GM19395 (cell line): Measurements from ENCODE around the gene ATAD2B.

Experiments
- ATAC-seq: cut with Tn5 transposase; IDR thresholded peaks from one replicate; pipeline ENCODE4 v1.9.1; 2021; ENCODE audit warnings: mild to moderate bottlenecking, moderate library complexity; ENCODE audit not compliant: unreplicated experiment

Gene ATAD2B

GRCh38 chr2:23915327-23915726 lies 11.6 kb downstream of the ATAD2B start:
- no peak for ATAC-seq

GRCh38 chr2:23912054-23912453 lies 14.9 kb downstream of the ATAD2B start:
- no peak for ATAC-seq

- ATAC-seq = no peak
Observed at GRCh38 chr2:23905155-23905554, 21.8 kb downstream of the ATAD2B start.

- ATAC-seq = no peak
Observed at GRCh38 chr2:23904692-23905091, 22.2 kb downstream of the ATAD2B start.

GRCh38 chr2:23904215-23904614 lies 22.7 kb downstream of the ATAD2B start:
- no peak for ATAC-seq

GRCh38 chr2:23903034-23903433 lies 23.9 kb downstream of the ATAD2B start:
- ATAC-seq = no peak

GRCh38 chr2:23901966-23902846 lies 24.7 kb downstream of the ATAD2B start:
- no peak for ATAC-seq

- ATAC-seq = no peak
Observed at GRCh38 chr2:23900541-23901322, 26.2 kb downstream of the ATAD2B start.

- no peak for ATAC-seq
Observed at GRCh38 chr2:23900133-23900532, 26.8 kb downstream of the ATAD2B start.

- ATAC-seq = no peak
Observed at GRCh38 chr2:23871206-23871605, 55.7 kb downstream of the ATAD2B start.

- no peak for ATAC-seq
Observed at GRCh38 chr2:23867449-23867848, 59.5 kb downstream of the ATAD2B start.

GRCh38 chr2:23862716-23863426 lies 64.1 kb downstream of the ATAD2B start:
- ATAC-seq = no peak

GRCh38 chr2:23861952-23862351 lies 65.0 kb downstream of the ATAD2B start:
- ATAC-seq = no peak

GRCh38 chr2:23859983-23860382 lies 66.9 kb downstream of the ATAD2B start:
- ATAC-seq = no peak

GRCh38 chr2:23859234-23859633 lies 67.7 kb downstream of the ATAD2B start:
- ATAC-seq = no peak

- peak; percentile 95 for ATAC-seq
Observed at GRCh38 chr2:23850564-23851256, 76.2 kb downstream of the ATAD2B start.

GRCh38 chr2:23844905-23845304 lies 82.0 kb downstream of the ATAD2B start:
- ATAC-seq = no peak

GRCh38 chr2:23843051-23843976 lies 83.6 kb downstream of the ATAD2B start:
- ATAC-seq = no peak

- no peak for ATAC-seq
Observed at GRCh38 chr2:23839919-23840578, 86.9 kb downstream of the ATAD2B start.
